ENCODE data around the gene SPPL2B.

GRCh38 chr19:2311093-2311492 lies 17.4 kb upstream of the SPPL2B start:
- no peak for TF ChIP-seq CTCF (IDR thresholded peaks at IDR 0.05)
- no peak for TF ChIP-seq POLR2A (IDR thresholded peaks at IDR 0.05)
